Ishikawa (cell line): ENCODE data around the gene TMEM94.

ENCODE experiments used
- CEBPB ChIP-seq: IDR thresholded peaks from 2 replicates; pipeline ENCODE4 v1.6.1; 2012
- CREB1 ChIP-seq: IDR thresholded peaks from 2 replicates; pipeline ENCODE4 v1.6.1; 2012; ENCODE audit warnings: low read depth
- EGR1 ChIP-seq: IDR thresholded peaks from 2 replicates; pipeline ENCODE4 v1.6.1; 2012
- EP300 ChIP-seq: IDR thresholded peaks from 2 replicates; pipeline ENCODE4 v1.6.1; 2012; ENCODE audit warnings: borderline replicate concordance
- MAX ChIP-seq: IDR thresholded peaks from 2 replicates; pipeline ENCODE4 v1.6.1; 2012
- NFIC ChIP-seq: IDR thresholded peaks from 2 replicates; pipeline ENCODE4 v1.6.1; 2012
- RAD21 ChIP-seq: IDR thresholded peaks from 2 replicates; pipeline ENCODE4 v1.6.1; 2012; ENCODE audit warnings: low read depth
- REST ChIP-seq: IDR thresholded peaks from 2 replicates; pipeline ENCODE4 v1.6.1; 2012; ENCODE audit warnings: low read depth, mild to moderate bottlenecking
- TAF1 ChIP-seq: IDR thresholded peaks from 2 replicates; pipeline ENCODE4 v1.6.1; 2012; ENCODE audit warnings: low read depth, mild to moderate bottlenecking
- TEAD4 ChIP-seq: IDR thresholded peaks from 2 replicates; pipeline ENCODE4 v1.6.1; 2012
- USF1 ChIP-seq: IDR thresholded peaks from 2 replicates; pipeline ENCODE4 v1.6.1; 2012
- ZBTB7A ChIP-seq: IDR thresholded peaks from 2 replicates; pipeline ENCODE4 v1.6.1; 2012; ENCODE audit warnings: low read depth

GRCh38 chr17:75524970-75525805, 68.8 kb downstream of the TMEM94 start, which contains the start of gene LLGL2:
- TF ChIP-seq EGR1 (peak; percentile 44; the same call in 1 of the 2 replicates), REST (peak; percentile 24; the same call in 1 of the 2 replicates), MAX (peak; percentile 76), USF1 (peak; percentile 37; the same call in 1 of the 2 replicates), NFIC (0 out of 2 replicates have a peak, but pooled peaks have one; percentile 25), TAF1 (peak; percentile 88), EP300 (0 out of 2 replicates have a peak, but pooled peaks have one; percentile 66), RAD21 (peak; percentile 32; the same call in 1 of the 2 replicates), TEAD4 (peak; percentile 52), ZBTB7A (peak; percentile 87), CEBPB (no peak), CREB1 (peak; percentile 24)
